A549 (cell line): ENCODE results near the gene GUCY1A1. TPM values are rescaled to one million over a fixed set of nuclear protein-coding genes. Genes with fewer than 3 reads are reported as not detected.

Experiments used
- ATAC-seq, 2 experiments: fragments of 200-7000 bp in 1 of 2; fragments of >200 bp in 1 of 2; cut with Nextera tagmentation in 1 of 2; cut with Tn5 transposase in 1 of 2; 3 replicates each; pipeline versions ENCODE4 v1.8.0 to v1.9.1; 2018 to 2020; ENCODE audit warnings: mild to moderate bottlenecking in 1 of 2, moderate library complexity in 1 of 2
- CTCF ChIA-PET: fragments of 300-600 bp; sonication (Branson Sonifier 250); formaldehyde crosslinking; extraction: SDS; loops from one replicate; lab custom pipeline; 2021; ENCODE audit warnings: antibody characterized with exemption, inconsistent platforms; lab: Yijun Ruan, JAX
- POLR2A ChIA-PET: fragments of 350-600 bp; formaldehyde crosslinking; extraction: SDS; loops from one replicate; lab custom pipeline; 2021; ENCODE audit warnings: antibody characterized with exemption, inconsistent platforms; lab: Yijun Ruan, JAX
- DNase-seq, 2 experiments: peaks; one replicate each; pipeline versions ENCODE4 v3.0.0 to v3.0.0-alpha.2; 2011 to 2016; ENCODE audit warnings: low read depth in 1 of 2, low spot score in 1 of 2
- FAIRE-seq: peaks from 2 replicates; lab custom pipeline; 2011; peaks lifted over from hg19 to GRCh38; lab: Jason Lieb, UNC
- H3K27ac ChIP-seq, 2 experiments: fragments of >200 bp; sonication (Bioruptor Twin); formaldehyde crosslinking; 3 replicates each; pipeline ENCODE4 v1.5.1; 2016 to 2017
- H3K4me1 ChIP-seq: fragments of >200 bp; sonication (Bioruptor Twin); formaldehyde crosslinking; 3 replicates; pipeline ENCODE4 v1.6.1; 2016
- H3K4me2 ChIP-seq: fragments of >200 bp; sonication (Bioruptor Twin); formaldehyde crosslinking; 3 replicates; pipeline ENCODE4 v1.6.1; 2016
- H3K4me3 ChIP-seq: fragments of >200 bp; sonication (Bioruptor Twin); formaldehyde crosslinking; 3 replicates; pipeline ENCODE4 v1.5.1; 2016
- H3K9me3 ChIP-seq: fragments of >200 bp; sonication (Bioruptor Twin); formaldehyde crosslinking; 3 replicates; pipeline ENCODE4 v1.6.1; 2016
- HOXB13 ChIP-seq: fragments of 250-450 bp; sonication (Bioruptor Pico); IDR thresholded peaks from 2 replicates; pipeline ENCODE4 v1.5.0; 2020; ENCODE audit warnings: low read depth, mild to moderate bottlenecking, moderate library complexity
- KDM1A ChIP-seq: fragments of 200-600 bp; sonication (generic); IDR thresholded peaks from 2 replicates; pipeline ENCODE4 v1.6.1; 2016; ENCODE audit warnings: low read depth, mild to moderate bottlenecking
- MYC ChIP-seq: IDR thresholded peaks from 2 replicates; pipeline ENCODE4 v1.6.1; 2012; ENCODE audit warnings: mild to moderate bottlenecking, inconsistent platforms, low read length, improper control_type of control experiment, borderline replicate concordance
- NFE2L2 ChIP-seq: fragments of 150-350 bp; conservative IDR thresholded peaks from 2 replicates; pipeline ENCODE4 v1.6.1; 2014; ENCODE audit warnings: low read length
- NR3C1 ChIP-seq: fragments of >200 bp; sonication (Bioruptor Twin); formaldehyde crosslinking; IDR thresholded peaks from 3 replicates; pipeline ENCODE4 v1.6.1; 2017
- PHF8 ChIP-seq: fragments of 200-600 bp; sonication (generic); IDR thresholded peaks from 2 replicates; pipeline ENCODE4 v1.6.1; 2016; ENCODE audit warnings: low read depth, mild to moderate bottlenecking, antibody characterized with exemption, moderate library complexity, borderline replicate concordance
- RAD21 ChIP-seq, 2 experiments: fragments of >200 bp in 1 of 2; sonication (Bioruptor Twin) in 1 of 2; formaldehyde crosslinking in 1 of 2; IDR thresholded peaks in 1 of 2; conservative IDR thresholded peaks in 1 of 2; 2 replicates in 1 of 2; 3 replicates in 1 of 2; pipeline ENCODE4 v1.6.1; 2012 to 2018; ENCODE audit warnings: inconsistent platforms in 1 of 2
- RCOR1 ChIP-seq: fragments of 150-350 bp; IDR thresholded peaks from 2 replicates; pipeline ENCODE4 v1.6.1; 2014; ENCODE audit warnings: antibody characterized with exemption, low read length, low read depth
- TFCP2L1 ChIP-seq: fragments of 250-450 bp; sonication (Bioruptor Pico); IDR thresholded peaks from 2 replicates; pipeline ENCODE4 v1.5.0; 2021; ENCODE audit warnings: mild to moderate bottlenecking
- ZC3H11A ChIP-seq: fragments of 450-650 bp; IDR thresholded peaks from 2 replicates; pipeline ENCODE4 v1.6.1; 2014; ENCODE audit warnings: antibody characterized with exemption, mild to moderate bottlenecking
- ZNF302 ChIP-seq: fragments of 250-450 bp; sonication (Bioruptor Pico); IDR thresholded peaks from 2 replicates; pipeline ENCODE4 v1.9.0; 2021; ENCODE audit warnings: inconsistent platforms, mild to moderate bottlenecking, moderate library complexity
- WGBS: methylation state at CpG from one replicate; pipeline ENCODE4 v1.1.6; 2017; ENCODE audit errors: missing lambda C conversion rate; 5-methylcytosine and 5-hydroxymethylcytosine counted together
- polyA plus RNA-seq, 4 experiments: library from polyadenylated mRNA; depleted of rRNA in 3 of 4; stranded (reverse); fragments of >200 nt; fragmentation: RNase III in 1 of 4; extraction: RNeasy Plus Mini Kit Qiagen cat#74134 plus additional on column Dnase treatment in 1 of 4; gene quantifications; 2 replicates in 3 of 4; 3 replicates in 1 of 4; pipeline ENCODE4 v1.2.3, GENCODE V29; 2011 to 2017
- TF ChIP-seq, protein P1 (sequence below): fragments of 250-450 bp; sonication (Bioruptor Pico); IDR thresholded peaks from 2 replicates; pipeline ENCODE4 v1.5.0; 2020; ENCODE audit warnings: low read depth, mild to moderate bottlenecking, moderate library complexity
- TF ChIP-seq, protein P2 (sequence below): fragments of >200 bp; sonication (Bioruptor Twin); formaldehyde crosslinking; IDR thresholded peaks from 3 replicates; pipeline ENCODE4 v1.5.1; 2016
- TF ChIP-seq, protein P3 (sequence below): IDR thresholded peaks from 2 replicates; pipeline ENCODE4 v1.6.1; 2012
- TF ChIP-seq, protein P4 (sequence below): fragments of 450-650 bp; IDR thresholded peaks from 2 replicates; pipeline ENCODE4 v1.6.1; 2014; ENCODE audit warnings: antibody characterized with exemption
- TF ChIP-seq, protein P5 (sequence below): IDR thresholded peaks from 2 replicates; pipeline ENCODE4 v1.6.1; 2012; ENCODE audit warnings: low read depth, borderline replicate concordance
- TF ChIP-seq, protein P6 (sequence below): fragments of 250-450 bp; sonication (Bioruptor Pico); IDR thresholded peaks from 2 replicates; pipeline ENCODE4 v1.5.0; 2021; ENCODE audit warnings: mild to moderate bottlenecking, moderate library complexity, borderline replicate concordance

Gene GUCY1A1
- polyA plus RNA-seq, 2 of the 4 experiments (the other 2 are of a cell fraction): not detected

DNA sequence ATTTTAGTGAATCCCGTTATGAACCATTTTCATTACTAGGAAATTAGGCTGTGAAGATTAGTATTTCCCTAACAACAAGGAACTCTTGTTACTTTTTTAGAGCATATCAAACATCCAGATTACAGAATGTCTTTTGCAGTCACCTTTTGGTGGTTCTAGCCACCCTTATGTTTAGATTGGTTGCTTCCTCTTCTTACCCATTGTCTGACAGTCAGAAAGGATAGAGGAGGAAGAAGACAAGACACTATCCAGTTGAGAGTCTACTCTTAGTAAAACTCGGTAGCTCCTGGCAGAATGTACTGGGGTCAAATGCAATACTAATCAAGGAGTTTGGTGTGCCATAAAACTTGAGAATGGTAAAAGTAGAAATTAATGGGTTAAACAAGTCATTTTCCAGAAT lies 1.6 kb upstream of the GUCY1A1 start:
- Histone ChIP-seq H3K4me3 (no peak overlapping the region), H3K27ac (no peak overlapping the region), H3K4me2 (no peak overlapping the region)
- TF ChIP-seq RAD21 (conservative IDR thresholded peaks at IDR 0.05 in 1 of 2, IDR thresholded peaks at IDR 0.05 in 1 of 2): no peak
- no peak for TF ChIP-seq PHF8
- TF ChIP-seq, protein P1, sequence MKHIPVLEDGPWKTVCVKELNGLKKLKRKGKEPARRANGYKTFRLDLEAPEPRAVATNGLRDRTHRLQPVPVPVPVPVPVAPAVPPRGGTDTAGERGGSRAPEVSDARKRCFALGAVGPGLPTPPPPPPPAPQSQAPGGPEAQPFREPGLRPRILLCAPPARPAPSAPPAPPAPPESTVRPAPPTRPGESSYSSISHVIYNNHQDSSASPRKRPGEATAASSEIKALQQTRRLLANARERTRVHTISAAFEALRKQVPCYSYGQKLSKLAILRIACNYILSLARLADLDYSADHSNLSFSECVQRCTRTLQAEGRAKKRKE (CRISPR knock-in tag): no peak
- TF ChIP-seq ZNF302 (CRISPR knock-in tag): no peak
- TF ChIP-seq, protein P2, sequence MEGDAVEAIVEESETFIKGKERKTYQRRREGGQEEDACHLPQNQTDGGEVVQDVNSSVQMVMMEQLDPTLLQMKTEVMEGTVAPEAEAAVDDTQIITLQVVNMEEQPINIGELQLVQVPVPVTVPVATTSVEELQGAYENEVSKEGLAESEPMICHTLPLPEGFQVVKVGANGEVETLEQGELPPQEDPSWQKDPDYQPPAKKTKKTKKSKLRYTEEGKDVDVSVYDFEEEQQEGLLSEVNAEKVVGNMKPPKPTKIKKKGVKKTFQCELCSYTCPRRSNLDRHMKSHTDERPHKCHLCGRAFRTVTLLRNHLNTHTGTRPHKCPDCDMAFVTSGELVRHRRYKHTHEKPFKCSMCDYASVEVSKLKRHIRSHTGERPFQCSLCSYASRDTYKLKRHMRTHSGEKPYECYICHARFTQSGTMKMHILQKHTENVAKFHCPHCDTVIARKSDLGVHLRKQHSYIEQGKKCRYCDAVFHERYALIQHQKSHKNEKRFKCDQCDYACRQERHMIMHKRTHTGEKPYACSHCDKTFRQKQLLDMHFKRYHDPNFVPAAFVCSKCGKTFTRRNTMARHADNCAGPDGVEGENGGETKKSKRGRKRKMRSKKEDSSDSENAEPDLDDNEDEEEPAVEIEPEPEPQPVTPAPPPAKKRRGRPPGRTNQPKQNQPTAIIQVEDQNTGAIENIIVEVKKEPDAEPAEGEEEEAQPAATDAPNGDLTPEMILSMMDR: no peak
- TF ChIP-seq, all 56 proteins: peak for 0
- no peak for ATAC-seq
- H3K9me3 ChIP-seq: no peaks in the 10 kb centered on the region
- no peak for FAIRE-seq
- WGBS: 20% methylated on average over 2 of the region's 2 CpGs
- POLR2A ChIA-PET: no interaction called here
- CTCF ChIA-PET: no interaction called here
- H3K4me1 ChIP-seq: no peaks in the 10 kb centered on the region
- DNase-seq: no peak

DNA sequence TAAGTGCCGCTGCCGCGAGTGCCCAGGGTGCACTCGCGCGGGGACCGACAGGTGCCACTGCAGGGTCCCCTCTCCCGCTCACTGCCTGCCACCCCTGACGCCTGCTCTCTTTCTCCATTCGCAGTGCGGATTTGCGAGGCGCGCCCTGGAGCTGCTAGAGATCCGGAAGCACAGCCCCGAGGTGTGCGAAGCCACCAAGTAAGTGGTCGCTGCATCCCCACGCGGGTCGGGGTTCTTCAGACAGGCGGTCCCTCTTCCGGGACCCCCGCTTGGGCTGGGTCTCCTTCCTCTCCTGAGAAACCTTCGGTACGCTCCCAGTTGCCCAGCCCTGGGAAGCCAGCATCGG lies 547 bp downstream of the GUCY1A1 start:
- FAIRE-seq (no peak), ATAC-seq (peak in 1 of 2 experiments; percentile 59; a peak in 4 of 6 replicates), DNase-seq (no peak)
- WGBS: 5% methylated on average over 4 of the region's 27 CpGs
- Histone ChIP-seq H3K4me1 (no peaks in the 10 kb centered on the region), H3K9me3 (no peaks in the 10 kb centered on the region), H3K4me2 (peak overlapping the region; percentile 91), H3K27ac (no peak overlapping the region), H3K4me3 (peak overlapping the region; percentile 43)
- TF ChIP-seq, protein P3, sequence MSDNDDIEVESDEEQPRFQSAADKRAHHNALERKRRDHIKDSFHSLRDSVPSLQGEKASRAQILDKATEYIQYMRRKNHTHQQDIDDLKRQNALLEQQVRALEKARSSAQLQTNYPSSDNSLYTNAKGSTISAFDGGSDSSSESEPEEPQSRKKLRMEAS: no peak
- TF ChIP-seq TFCP2L1 (CRISPR knock-in tag) (no peak), KDM1A (no peak), MYC (no peak), HOXB13 (CRISPR knock-in tag) (no peak)
- TF ChIP-seq, protein P4, sequence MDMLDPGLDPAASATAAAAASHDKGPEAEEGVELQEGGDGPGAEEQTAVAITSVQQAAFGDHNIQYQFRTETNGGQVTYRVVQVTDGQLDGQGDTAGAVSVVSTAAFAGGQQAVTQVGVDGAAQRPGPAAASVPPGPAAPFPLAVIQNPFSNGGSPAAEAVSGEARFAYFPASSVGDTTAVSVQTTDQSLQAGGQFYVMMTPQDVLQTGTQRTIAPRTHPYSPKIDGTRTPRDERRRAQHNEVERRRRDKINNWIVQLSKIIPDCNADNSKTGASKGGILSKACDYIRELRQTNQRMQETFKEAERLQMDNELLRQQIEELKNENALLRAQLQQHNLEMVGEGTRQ: no peak
- ChIA-PET CTCF (no interaction called here), POLR2A (no interaction called here)

DNA sequence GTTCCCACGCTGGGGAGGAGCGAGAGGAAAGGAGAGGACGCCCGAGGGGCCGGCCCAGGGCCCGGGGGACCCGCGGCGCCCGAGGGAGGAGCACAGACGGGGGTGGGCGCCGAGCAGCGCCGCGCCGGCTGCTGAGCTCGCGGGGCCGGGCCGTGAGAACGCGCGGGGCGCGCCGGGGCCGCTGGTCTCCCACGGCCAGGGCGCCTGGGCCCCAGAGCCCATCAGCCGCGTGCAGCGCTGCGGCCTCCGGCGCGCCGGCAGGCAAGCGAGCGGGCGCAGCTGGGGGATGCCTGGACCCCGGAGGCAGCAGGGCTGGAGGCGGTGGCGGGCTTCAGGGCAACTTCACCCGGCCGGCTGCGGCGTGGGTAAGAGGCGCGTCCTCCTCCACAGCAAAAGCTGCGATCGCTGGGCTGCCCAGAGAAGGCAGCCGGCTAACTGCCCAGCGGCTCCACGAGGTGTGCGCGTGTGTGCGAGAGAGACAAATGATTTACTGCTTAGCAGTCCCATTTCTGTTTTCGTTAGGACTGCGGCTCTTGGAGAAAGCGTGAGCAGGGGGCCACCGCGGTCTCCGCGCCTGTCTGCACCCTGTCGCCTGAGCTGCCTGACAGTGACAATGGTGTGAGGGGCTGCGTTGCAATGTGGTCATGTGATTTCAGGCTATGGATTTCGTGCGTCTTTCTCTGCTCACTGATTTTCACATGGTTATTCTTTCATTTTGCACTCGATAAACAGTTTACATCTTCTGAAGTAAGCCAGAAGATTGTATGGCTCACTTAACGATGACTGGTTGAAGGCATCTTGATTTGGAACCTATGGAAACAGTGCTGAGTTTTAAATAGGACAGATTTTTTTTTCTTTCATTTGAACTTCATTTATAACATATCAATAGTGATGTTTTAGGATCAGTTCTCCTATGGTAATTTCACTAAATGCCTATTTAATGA lies 1.2 kb downstream of the GUCY1A1 start:
- Histone ChIP-seq H3K4me2 (peak overlapping the region; percentile 91), H3K4me1 (no peaks in the 10 kb centered on the region), H3K27ac (no peak overlapping the region), H3K4me3 (peak overlapping the region; percentile 43), H3K9me3 (no peaks in the 10 kb centered on the region)
- FAIRE-seq: no peak
- peak; percentile 74 to 75 for ATAC-seq
- TF ChIP-seq ZC3H11A: no peak
- TF ChIP-seq, protein P2: no peak
- no peak for TF ChIP-seq NFE2L2
- TF ChIP-seq, protein P5, sequence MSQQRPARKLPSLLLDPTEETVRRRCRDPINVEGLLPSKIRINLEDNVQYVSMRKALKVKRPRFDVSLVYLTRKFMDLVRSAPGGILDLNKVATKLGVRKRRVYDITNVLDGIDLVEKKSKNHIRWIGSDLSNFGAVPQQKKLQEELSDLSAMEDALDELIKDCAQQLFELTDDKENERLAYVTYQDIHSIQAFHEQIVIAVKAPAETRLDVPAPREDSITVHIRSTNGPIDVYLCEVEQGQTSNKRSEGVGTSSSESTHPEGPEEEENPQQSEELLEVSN: no peak
- no peak for TF ChIP-seq RCOR1
- TF ChIP-seq, protein P6, sequence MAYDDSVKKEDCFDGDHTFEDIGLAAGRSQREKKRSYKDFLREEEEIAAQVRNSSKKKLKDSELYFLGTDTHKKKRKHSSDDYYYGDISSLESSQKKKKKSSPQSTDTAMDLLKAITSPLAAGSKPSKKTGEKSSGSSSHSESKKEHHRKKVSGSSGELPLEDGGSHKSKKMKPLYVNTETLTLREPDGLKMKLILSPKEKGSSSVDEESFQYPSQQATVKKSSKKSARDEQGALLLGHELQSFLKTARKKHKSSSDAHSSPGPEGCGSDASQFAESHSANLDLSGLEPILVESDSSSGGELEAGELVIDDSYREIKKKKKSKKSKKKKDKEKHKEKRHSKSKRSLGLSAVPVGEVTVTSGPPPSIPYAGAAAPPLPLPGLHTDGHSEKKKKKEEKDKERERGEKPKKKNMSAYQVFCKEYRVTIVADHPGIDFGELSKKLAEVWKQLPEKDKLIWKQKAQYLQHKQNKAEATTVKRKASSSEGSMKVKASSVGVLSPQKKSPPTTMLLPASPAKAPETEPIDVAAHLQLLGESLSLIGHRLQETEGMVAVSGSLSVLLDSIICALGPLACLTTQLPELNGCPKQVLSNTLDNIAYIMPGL (CRISPR knock-in tag): no peak
- TF ChIP-seq NR3C1: no peak
- ChIA-PET POLR2A (no interaction called here), CTCF (no interaction called here)
- 2% methylated on average over 21 of the region's 71 CpGs for WGBS
- peak in 1 of 2 experiments; percentile 1 for DNase-seq
